ENCODE results near the gene TBX5. TPM values are rescaled to one million over a fixed set of nuclear protein-coding genes. Genes with fewer than 3 reads are reported as not detected.

Gene TBX5
- total RNA-seq, 2 experiments from 2014 or later: not detected

DNA sequence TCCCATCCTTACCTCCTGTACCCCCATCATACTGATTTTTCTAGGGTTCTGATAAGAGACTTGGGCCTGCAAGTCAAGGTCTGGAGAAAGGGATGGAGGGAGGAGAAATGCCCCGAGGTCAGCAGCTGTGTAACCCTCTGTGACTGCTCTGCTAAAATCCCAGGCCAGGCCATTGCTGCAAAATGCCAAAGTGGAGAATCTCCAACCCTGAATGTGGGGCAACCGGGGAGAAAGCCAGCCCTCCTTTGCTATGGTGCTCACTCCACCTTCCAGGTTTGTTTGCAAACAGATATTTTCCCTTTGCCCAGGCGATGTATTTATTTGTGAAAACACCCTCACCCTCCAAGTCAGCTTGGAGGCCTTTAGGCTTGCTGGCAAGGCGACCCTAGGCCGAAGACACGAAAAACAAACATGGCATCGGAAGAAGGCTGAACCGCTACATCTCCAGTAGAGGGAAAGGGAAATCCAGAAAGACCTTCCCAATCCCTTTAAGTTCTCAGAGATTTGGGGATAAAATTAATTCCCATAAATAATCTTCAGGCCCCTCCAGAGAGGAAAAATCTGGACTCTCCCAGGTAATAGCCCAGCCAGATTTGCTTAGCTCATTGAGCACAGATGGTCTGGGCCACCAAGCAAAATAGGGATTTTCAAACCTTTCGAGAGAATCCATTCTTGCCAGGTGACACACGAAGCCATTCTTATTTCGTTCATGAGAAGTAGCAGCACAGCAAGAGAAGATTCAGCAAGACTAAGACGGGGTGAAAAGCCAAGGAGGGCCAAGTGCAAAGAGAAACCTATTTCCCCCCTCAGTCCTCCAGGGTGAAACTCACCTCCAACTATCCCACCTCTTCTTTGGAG is 1.3 kb upstream of the TBX5 start:
- ChIA-PET POLR2A (no interaction called here), CTCF (no interaction called here)

DNA sequence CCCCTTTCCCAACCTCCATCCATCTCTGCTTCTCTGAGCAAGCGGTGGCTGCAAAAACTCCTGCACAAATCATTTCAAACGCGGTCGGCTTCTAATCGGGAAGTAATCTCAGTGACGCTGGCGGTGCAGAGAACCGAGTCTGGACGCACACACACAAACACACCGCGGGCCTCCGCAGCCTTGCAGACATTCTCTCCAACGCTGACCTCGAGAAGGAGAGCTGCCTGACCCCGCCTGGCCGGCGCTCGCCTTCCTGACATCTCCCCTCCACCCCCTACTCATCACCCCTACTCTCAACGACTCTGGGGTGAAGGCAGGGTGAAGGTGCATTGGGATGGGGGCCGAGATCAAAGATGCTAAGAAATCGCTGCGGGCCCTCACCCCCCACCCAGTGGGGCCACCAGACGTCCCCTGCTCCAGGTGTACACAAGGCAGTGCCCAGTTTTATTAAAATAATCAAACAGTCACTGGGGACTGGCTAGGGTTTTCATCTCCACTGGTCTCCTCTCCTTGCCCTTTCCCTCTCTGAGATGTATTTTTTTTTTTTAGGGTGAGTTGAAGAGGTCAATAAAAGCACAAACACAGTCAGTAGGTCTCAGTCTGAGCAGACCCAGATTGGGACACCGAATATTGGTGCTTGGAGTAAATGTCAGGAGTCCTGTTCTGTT is 506 bp upstream of the TBX5 start:
- CTCF ChIA-PET: no interaction called here
- POLR2A ChIA-PET: no interaction called here

DNA sequence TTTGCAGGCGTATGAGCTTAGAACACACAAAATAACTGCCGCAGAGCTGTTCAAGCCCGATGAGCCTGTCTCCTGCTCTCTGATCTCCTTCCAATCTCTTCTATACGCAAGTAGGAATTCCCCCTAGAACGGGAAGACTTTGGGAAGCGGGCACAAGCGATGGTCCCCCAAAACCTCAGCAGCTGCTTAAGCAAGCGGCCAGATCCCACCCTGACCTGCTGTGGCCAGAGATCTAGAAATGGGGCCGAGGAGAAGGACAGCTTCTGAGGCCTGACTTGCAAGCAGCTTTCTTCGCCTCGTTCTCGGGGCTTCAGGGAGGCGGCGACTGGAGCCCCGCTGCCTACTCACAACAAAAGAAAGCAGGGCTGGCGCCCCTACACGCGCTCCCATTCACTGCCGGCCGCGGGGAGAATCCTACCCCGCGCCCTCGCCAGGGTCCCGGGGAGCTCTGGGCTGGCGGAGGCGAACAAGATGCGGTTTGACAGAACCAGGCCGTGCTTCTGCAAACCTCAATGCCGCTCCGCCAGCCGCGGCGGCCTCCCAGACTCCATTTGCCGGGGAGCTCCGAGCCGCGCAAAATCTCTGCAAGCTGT is 922 bp downstream of the TBX5 start:
- ChIA-PET POLR2A (no interaction called here), CTCF (no interaction called here)

DNA sequence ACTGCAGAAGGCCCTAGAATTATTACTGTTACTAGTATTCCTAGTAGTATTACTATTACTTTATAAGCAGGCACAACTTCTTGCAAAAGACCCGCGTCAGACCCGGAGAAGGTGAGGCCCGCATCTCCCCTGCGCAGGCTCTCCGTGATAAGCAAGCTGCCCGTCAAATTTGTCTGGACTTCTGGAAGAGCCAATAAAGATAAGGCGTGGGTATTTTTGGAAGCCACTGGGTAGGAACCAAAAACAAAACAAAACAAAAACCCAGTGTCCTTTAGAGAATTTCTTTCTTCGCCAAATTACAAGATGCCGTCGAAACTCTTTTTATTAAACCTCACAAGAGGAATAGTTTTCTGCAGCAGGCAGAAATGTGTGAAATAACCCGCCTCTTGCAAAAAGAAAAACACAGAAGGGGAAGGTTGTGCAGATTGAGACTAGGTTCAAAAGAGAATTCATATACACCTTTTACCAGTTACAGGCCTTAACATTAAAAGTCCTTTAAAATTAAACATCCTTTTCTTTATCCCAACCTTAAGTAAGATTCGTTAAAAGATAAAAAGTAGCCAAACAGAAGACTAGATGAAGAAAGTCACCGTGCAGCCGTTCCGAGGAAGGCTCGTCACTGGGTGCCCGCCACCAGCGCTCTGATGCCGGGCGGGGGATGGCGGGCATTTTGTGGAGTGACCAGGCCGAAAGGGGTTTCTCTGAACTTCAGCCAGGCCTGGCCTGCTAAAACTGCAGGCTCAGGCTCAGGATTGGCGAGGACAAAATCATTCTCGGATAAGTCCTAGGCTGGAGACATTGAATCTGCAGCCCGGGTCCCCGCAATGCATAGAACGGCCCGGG is 1.6 kb downstream of the TBX5 start:
- CTCF ChIA-PET: no interaction called here
- POLR2A ChIA-PET: no interaction called here

DNA sequence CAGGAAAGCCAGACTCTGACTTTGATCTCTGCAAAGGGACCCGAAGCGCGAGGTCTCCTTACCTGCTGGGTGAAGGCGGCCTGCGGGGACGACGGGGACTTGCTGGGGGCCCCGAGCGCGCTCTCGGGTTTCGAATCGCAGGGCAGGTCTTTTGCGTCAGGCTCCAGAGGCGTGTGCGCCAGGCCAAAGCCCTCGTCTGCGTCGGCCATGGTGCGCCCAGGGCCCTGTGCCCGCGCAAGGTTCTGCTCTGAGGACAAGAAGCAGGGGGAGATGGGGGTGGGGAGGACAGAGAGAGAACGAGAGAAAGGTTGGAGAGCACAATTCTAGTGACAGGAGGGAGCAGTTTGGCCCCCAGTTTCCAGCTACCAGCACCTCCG is 2.3 kb downstream of the TBX5 start:
- ChIA-PET CTCF (no interaction called here), POLR2A (no interaction called here)

DNA sequence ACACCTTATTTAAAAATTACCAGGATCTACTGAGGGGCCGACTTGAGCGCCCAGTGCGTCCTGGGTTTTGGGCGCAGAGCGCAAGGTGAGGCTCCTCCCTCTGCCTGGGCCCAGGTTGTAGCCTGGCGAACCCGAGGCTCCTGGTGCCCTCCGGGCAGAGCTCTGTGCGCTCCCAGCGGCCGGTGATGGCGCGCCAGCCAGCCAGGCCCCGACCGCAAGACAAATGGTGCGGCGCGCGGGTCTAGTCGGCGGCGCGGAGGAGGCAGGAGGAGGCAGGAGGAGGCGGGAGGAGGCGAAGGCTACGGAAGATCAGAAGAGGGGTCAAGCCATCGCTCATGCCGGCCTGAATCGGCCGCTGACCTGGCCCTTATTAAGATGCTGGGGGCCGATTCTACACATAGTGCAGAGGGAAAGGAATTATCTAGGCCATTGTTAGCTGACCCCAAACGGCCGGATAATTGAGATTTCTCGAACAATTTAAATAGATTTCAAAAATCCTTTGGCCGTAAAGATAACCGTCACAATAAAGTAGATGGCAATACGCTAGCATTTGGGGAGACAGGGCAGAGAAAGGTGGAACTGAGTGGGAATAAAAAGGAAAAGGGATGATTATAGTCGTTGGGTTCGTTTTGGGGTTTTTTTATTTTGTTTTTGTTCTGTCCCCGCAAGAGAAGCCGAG is 2.8 kb downstream of the TBX5 start:
- ChIA-PET CTCF (no interaction called here), POLR2A (no interaction called here)

DNA sequence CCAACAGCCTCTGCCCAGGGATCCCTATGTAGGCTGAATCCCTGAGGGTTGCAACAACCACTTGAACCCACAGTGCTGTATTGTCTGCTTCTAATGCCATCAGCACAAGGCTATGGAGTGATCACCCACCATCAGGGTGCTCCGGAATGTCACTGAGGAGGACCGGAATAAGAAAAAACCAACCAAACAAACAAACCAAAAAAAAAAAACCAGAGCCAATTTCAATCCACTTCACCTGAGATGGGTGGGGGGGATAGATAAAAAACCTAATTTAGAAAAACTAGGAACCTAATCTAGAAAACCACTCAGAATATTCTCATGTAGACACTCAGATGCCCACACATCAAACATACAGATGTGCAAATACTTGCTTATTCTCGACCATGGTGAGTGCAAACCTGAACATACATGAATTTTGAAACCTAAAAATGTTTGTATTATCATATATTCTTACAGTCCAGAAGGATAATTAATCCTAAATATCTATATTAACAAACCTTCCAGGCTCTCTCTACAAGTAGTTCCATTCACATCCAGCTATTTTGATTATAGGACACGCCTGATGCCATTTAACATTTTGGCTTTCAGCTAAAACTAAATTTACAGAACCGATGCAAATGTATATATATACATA is 3.7 kb downstream of the TBX5 start:
- CTCF ChIA-PET: no interaction called here
- POLR2A ChIA-PET: no interaction called here

DNA sequence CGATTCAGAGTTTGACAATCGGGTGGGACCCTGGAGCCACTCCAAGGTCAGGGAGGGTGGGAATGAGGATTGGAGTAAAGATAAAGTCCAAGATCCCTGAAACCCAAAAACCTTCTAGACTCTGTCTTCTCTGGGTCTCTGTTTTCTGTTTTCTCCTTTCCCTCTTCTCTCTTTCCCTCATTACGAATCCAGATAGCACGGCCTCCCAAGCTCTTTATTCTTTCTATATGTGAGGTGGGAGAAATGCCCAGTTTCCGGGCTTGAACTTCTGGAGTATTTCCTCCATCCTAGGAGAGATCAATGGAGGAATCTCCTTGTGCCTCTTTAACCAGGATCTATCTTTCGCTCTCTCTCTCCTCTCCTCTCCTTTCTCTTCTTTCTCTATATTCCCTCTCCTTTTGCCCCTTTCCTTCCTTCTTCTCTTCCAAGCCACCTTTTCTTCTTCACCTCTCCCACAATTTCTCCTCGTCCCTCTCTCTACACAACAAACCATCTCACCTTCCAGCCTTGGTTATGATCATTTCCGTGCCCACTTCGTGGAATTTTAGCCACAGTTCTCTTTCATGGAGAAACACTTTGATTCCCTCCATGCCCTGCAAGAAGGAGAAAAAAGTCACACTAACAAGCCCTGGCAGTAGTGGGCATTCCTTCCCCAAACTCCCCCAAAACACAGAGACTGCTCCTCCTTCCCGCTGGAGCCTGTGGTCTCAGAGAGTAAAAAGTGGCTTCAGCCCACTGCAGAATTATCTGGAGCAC is 4.4 kb downstream of the TBX5 start:
- ChIA-PET POLR2A (no interaction called here), CTCF (no interaction called here)

DNA sequence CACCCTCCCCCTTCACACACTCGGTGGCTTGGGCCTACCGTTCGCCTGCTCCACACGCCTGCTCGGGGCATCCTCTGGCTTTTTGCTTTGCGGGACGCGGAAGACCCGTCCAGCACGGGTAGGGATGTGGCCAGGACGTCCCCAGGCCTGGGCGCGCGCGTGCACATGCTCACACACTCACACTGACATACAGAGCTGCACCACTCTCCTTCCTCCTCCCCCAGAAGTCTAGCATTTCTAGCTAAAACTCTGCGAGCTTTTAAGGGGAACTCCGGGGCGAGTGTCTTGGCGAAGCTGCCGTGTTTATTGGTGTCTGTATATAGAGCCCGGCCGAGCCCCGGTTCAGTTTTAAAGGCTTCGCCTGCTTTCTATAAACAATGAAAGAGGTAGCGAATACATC is 5.0 kb downstream of the TBX5 start:
- ChIA-PET POLR2A (no interaction called here), CTCF (no interaction called here)

DNA sequence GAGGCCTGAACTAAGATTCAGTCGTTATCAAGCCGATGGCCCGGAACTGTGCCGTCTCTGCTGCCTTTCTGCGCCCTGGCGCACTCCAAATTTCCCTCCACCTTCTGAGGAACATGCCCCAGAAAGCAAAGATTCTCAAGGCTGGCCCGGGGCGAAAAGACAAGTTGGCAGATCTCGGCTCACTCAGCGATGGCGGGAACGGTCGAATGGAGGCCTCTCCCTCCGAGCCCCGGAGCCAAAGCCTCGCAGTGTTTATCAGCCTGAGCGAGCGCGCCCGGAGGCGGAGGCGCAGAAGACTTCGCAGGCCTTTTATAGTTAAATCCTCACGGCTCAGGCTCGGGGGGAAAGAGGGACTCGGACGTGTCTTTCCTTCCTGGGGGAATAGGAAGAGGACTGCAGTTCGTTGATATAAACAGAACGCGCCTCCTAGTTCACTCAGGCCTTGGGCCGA is 5.6 kb downstream of the TBX5 start:
- CTCF ChIA-PET: no interaction called here
- POLR2A ChIA-PET: no interaction called here

DNA sequence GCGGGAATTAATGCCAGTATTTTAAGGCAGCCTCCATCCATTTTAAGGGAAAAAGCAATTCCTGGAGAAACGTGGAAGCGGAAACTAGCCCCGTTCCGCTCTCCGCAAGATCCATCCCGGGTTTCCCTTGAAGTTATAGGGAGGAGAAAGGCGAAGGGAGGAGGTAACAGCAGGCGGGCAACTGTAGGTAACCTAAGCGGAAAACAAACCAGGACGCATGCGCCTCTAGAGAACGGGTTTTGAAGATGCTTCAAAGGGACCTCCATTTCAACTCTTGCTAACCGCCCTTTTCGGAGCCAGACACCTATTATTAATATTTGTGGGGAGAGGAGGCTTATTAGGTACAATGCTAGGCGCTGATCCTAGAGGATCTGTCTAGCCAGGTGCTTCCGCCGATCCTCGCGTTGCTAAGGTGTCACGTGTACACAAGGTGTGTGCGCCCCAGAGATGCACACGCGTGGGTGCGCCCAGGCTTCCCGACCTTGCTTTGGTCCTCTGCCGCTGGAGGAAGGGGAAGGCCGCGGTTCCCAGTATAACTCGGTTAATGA is 6.2 kb downstream of the TBX5 start:
- POLR2A ChIA-PET: no interaction called here
- CTCF ChIA-PET: no interaction called here

DNA sequence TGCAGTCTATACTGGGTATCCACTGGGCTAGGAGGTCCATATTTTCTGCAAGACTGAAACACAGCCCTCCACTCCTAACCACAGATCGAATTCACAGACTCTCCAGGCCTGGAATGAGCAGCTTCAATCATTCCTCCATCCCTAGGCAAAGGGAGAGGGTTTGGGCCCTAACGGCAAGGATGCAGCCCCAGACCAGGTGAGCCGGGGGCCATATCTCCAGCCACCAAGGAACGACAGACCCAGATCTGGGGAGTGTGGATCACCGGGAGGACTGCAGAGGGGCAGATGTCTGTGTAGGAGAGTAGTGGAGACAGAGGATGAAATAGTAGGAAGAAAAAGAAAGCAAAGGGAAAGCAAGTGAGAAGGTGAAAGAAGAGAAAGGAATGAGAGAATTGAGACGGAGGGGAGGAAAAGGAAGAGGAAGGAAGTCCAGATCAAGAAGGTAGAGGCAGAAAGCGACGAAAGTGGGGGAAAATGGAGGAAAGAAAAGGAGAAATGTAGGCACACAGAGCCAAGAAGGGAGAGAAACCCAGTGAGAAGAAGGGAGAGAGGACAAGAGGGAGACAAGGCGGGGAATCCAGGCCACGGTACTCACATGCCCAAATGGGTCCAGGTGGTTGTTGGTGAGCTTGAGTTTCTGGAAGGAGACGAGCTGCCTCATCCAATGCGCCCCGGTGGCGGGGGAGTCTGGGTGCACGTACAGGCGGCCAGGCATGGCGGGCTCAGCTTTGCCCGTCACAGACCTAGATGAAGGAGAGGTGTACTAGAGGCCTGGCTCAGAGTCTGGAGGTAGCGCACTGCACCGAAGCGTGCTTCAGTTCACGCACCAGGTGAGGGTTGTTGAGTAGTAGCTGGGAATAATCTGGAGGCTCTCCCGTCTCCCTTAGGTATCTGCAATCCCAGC is 7.7 kb downstream of the TBX5 start:
- POLR2A ChIA-PET: no interaction called here
- CTCF ChIA-PET: no interaction called here

DNA sequence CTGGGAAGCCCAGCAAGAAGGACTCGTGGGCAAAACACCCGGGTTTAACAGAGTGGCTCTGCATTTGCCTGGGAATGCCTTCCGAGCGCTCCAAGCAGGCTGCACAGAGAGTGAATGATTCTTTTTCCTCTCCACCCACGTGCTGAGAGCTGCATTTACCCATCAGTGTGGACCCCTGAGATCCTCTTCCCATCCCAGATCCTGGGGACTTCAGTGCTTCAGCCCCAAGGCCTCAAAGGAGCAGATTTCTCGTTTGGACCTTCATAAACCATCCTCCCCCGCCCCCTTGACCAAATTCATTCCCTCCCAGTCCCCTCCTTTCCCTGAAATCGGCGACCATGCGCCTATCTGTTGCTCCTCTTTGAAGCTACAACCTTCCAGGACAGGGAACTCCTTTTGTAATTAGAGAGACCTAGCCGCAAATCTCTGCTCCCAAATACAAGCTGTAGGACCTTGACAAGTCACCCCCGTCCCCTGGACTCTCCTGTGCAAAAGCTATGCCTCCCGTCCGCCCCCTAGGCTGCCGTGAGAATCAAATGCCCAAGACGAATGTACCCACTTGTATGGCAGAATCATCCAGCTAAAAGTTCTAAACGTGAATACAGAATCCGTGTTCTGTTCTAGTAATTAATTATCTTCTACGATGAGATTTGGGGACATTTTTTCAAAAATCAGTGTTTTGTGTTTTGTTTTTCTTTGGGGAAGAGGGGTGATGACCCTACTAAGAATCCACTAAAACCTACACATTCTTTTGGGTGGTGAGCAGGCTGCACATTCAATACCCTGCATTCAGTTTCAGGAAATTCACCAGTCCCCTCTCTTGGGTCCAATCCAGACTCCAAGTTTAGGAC is 8.8 kb downstream of the TBX5 start:
- ChIA-PET CTCF (no interaction called here), POLR2A (no interaction called here)

DNA sequence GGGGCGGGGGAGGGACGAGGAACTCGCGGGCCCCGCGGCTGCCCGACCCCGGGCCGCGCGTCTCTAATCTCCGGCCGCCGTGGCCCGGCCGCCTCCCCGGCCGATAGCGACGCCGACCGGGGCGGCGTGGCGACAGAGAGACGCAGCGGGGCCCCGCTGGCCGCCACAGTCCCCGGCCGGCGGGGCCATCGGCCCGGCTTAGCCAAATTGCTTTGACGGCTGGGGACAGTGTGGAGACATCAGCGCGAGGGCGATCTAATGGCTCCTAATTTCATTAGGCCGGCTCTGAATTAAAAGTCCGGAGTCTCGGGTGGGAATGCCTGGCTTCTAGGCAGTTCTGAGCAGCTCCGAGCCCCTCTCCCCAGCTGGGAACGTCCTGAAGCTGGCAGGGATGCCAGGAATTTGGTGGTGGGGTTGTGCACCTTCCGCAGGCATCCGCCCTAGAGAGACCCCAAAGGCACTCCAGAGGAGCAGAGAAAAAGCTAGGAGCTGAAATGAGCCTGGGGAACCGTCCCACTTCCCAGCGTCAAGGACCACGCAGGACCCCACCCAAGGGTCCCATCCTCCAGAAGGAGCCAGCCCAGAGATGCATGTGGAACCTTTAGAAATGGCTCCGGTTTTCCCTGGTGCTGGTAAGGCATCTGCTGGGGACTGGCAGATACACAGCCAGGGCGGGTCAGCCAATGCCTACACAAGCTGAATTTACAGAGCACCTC is 9.6 kb downstream of the TBX5 start:
- POLR2A ChIA-PET: no interaction called here
- CTCF ChIA-PET: no interaction called here

DNA sequence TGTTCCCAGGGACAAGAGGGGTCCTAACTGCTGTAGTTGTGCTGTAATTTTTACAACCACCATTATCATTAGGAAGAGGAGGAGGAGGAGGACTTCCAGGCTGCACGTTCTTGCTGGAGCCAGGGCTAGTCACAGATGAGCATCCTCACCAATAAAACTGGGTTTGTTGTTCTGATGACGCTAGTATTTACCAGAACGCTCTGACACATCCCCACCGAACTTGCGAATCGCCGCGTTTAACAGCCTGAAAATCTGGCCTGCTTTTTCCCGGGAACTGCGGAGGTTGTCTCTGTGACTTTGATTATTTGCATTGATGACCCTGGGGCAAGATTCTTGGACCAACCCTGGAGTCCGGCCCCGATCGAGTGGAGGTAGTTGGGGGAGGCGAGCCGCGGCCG is 10.2 kb downstream of the TBX5 start:
- ChIA-PET CTCF (no interaction called here), POLR2A (no interaction called here)

DNA sequence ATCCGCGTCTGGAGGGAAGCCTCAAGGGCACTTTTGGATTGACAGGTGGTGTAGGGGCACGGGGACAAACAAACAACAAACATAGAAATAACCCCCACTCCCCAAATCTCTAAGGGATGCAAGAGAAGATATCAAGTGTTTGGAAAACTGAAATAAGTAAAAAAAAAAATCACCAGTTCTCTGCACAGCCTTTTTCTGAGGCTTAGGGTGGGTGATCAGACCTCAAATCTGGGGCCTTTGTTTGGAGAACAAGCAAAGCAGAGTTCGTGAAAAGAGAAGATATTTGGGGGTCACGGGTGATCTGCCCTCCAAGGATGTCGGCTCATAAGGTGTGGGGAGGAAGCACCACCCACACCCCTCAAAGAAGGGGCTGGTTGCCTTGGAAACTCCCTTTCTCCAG is 10.7 kb downstream of the TBX5 start:
- POLR2A ChIA-PET: no interaction called here
- CTCF ChIA-PET: no interaction called here

Data from activated CD8-positive, alpha-beta memory T cell treated with anti-CD3 and anti-CD28 coated beads for 36 hours (primary cell).